K562 (cell line): ENCODE data around the gene PTPRR. TPM values are rescaled to one million over a fixed set of nuclear protein-coding genes. Genes with fewer than 3 reads are reported as not detected.

ENCODE experiments used
- ATAC-seq: fragments of 200-7000 bp; cut with Tn5 transposase; 3 replicates; pipeline ENCODE4 v1.9.1; 2020; ENCODE audit warnings: moderate library complexity
- BruUV-seq: library from RNA; stranded (reverse); fragments of 400-500 nt; replicated peaks from 2 replicates; lab custom pipeline; 2021; lab: Mats Ljungman, UMichigan
- CTCF ChIA-PET: fragments of 300-600 bp; formaldehyde crosslinking; extraction: SDS; loops from one replicate; lab custom pipeline; 2021; ENCODE audit warnings: low intra/inter-chr PET ratio; lab: Yijun Ruan, JAX
- POLR2A ChIA-PET: fragments of 300-600, 350-650 bp; sonication (Branson Sonifier 250); formaldehyde crosslinking; extraction: SDS; loops from one replicate; lab custom pipeline; 2021; ENCODE audit warnings: antibody characterized with exemption, inconsistent platforms; lab: Yijun Ruan, JAX
- DNase-seq, 4 experiments: peaks; one replicate each; pipeline versions ENCODE4 v3.0.0 to v3.0.0-alpha.2; 2011 to 2018; ENCODE audit warnings: low spot score in 3 of 4, mixed read lengths in 3 of 4; ENCODE audit errors: extremely low read depth in 1 of 4
- FAIRE-seq: peaks from 2 replicates; lab custom pipeline; 2011; peaks lifted over from hg19 to GRCh38; lab: Jason Lieb, UNC
- H2AFZ ChIP-seq: 2 replicates; pipeline ENCODE4 v1.6.0; 2011; ENCODE audit warnings: low read depth, low read length, control low read depth, inconsistent platforms
- H3K27ac ChIP-seq: fragments of 200-600 bp; 3 replicates; pipeline ENCODE4 v1.8.0; 2011; ENCODE audit warnings: low read depth, mild to moderate bottlenecking, control low read depth, inconsistent platforms, low read length, moderate library complexity, mixed read lengths; ENCODE audit errors: extremely low read depth
- H3K27me3 ChIP-seq, 2 experiments: fragments of 300-600 bp in 1 of 2; 2 replicates in 1 of 2; 3 replicates in 1 of 2; pipeline versions ENCODE4 v1.6.0 to v1.8.0; 2011; ENCODE audit warnings: inconsistent platforms in 2 of 2, low read length in 2 of 2, mild to moderate bottlenecking in 1 of 2, mixed read lengths in 1 of 2, moderate library complexity in 1 of 2; ENCODE audit not compliant: control insufficient read depth in 2 of 2, insufficient read depth in 2 of 2
- H3K36me3 ChIP-seq: fragments of 300-600 bp; 3 replicates; pipeline ENCODE4 v1.8.0; 2011; ENCODE audit warnings: mild to moderate bottlenecking, low read length, inconsistent platforms; ENCODE audit not compliant: control insufficient read depth, insufficient read depth
- H3K4me1 ChIP-seq, 2 experiments: fragments of 200-600 bp in 1 of 2; replicated peaks in 1 of 2; 2 replicates in 1 of 2; 3 replicates in 1 of 2; pipeline versions ENCODE4 v1.5.1 to v1.8.0; 2011; ENCODE audit warnings: inconsistent platforms in 2 of 2, low read length in 2 of 2, mild to moderate bottlenecking in 1 of 2, mixed read lengths in 1 of 2, moderate library complexity in 1 of 2; ENCODE audit not compliant: control insufficient read depth in 2 of 2, insufficient read depth in 2 of 2
- H3K4me2 ChIP-seq: 2 replicates; pipeline ENCODE4 v1.6.1; 2011; ENCODE audit warnings: low read length, control low read depth, inconsistent platforms, mixed read lengths; ENCODE audit not compliant: insufficient read depth
- H3K4me3 ChIP-seq: fragments of 200-600 bp; sonication (generic), shearing (Covaris generic); 2 replicates; pipeline ENCODE4 v1.5.1; 2016; ENCODE audit warnings: control low read depth, inconsistent platforms
- H3K79me2 ChIP-seq: fragments of 200-600 bp; 3 replicates; pipeline ENCODE4 v1.8.0; 2011; ENCODE audit warnings: low read length, inconsistent platforms; ENCODE audit not compliant: control insufficient read depth, insufficient read depth
- H3K9ac ChIP-seq, 2 experiments: 2 replicates each; pipeline versions ENCODE4 v1.6.0 to v1.6.1; 2011; ENCODE audit warnings: low read depth in 2 of 2, low read length in 2 of 2, control low read depth in 1 of 2, inconsistent platforms in 1 of 2, mild to moderate bottlenecking in 1 of 2, mixed read lengths in 1 of 2; ENCODE audit not compliant: insufficient read depth in 1 of 2
- H3K9me1 ChIP-seq: one replicate; pipeline ENCODE4 v1.6.0; 2011; ENCODE audit warnings: inconsistent platforms, mild to moderate bottlenecking, low read length, moderate library complexity; ENCODE audit not compliant: control insufficient read depth, insufficient read depth
- H3K9me3 ChIP-seq: replicated peaks from 2 replicates; pipeline ENCODE4 v1.5.1; 2011; ENCODE audit warnings: low read depth, low read length, inconsistent platforms; ENCODE audit not compliant: control insufficient read depth, insufficient read depth
- H4K20me1 ChIP-seq: replicated peaks from 2 replicates; pipeline ENCODE4 v1.6.1; 2011; ENCODE audit warnings: low read length, inconsistent platforms, mixed read lengths; ENCODE audit not compliant: control insufficient read depth, insufficient read depth
- CBFB ChIP-seq: sonication (generic); formaldehyde crosslinking; IDR thresholded peaks from 2 replicates; pipeline ENCODE4 v1.4.0; 2020; ENCODE audit warnings: mild to moderate bottlenecking, missing genetic modification reagents
- CHAMP1 ChIP-seq: fragments of 450-650 bp; IDR thresholded peaks from 2 replicates; pipeline ENCODE4 v1.6.1; 2016; ENCODE audit warnings: mild to moderate bottlenecking
- CTCF ChIP-seq, 3 experiments: IDR thresholded peaks in 2 of 3; conservative IDR thresholded peaks in 1 of 3; 2 replicates each; pipeline ENCODE4 v1.5.1; 2011 to 2012; ENCODE audit warnings: low read length in 3 of 3, mild to moderate bottlenecking in 3 of 3, control low read depth in 2 of 3, improper control_type of control experiment in 1 of 3, inconsistent platforms in 1 of 3, low read depth in 1 of 3, mixed read lengths in 1 of 3, moderate library complexity in 1 of 3; ENCODE audit not compliant: insufficient read depth in 2 of 3
- DACH1 ChIP-seq: fragments of 450-650 bp; IDR thresholded peaks from 2 replicates; pipeline ENCODE4 v1.6.1; 2018; ENCODE audit not compliant: partially characterized antibody
- NFE2L1 ChIP-seq: fragments of 450-650 bp; IDR thresholded peaks from 2 replicates; pipeline ENCODE4 v1.6.1; 2016; ENCODE audit warnings: missing genetic modification characterization, low read depth, mild to moderate bottlenecking, missing compliant biosample characterization, moderate library complexity, borderline replicate concordance
- POLR2A ChIP-seq: fragments of 450-650 bp; conservative IDR thresholded peaks from 2 replicates; pipeline ENCODE4 v1.6.1; 2016
- SMAD4 ChIP-seq: fragments of 250-450 bp; sonication (Bioruptor Pico); conservative IDR thresholded peaks from 2 replicates; pipeline ENCODE4 v1.8.0; 2021; ENCODE audit warnings: inconsistent platforms, mild to moderate bottlenecking, moderate library complexity
- TAF1 ChIP-seq: IDR thresholded peaks from 2 replicates; pipeline ENCODE4 v1.6.1; 2011; ENCODE audit warnings: mild to moderate bottlenecking, low read length, moderate library complexity; ENCODE audit not compliant: insufficient read depth, control insufficient read depth, severe bottlenecking; ENCODE audit errors: extremely low read depth
- TSHZ1 ChIP-seq: fragments of 250-450 bp; sonication (Bioruptor Pico); IDR thresholded peaks from 2 replicates; pipeline ENCODE4 v1.4.0; 2020; ENCODE audit warnings: mild to moderate bottlenecking, moderate library complexity
- ZNF395 ChIP-seq: fragments of 200-800 bp; sonication (Bioruptor generic); IDR thresholded peaks from 2 replicates; pipeline ENCODE4 v1.6.1; 2017; ENCODE audit warnings: missing genetic modification characterization, missing compliant biosample characterization
- WGBS: fragments of 100-300 bp; shearing (Covaris generic); methylation state at CpG from one replicate; pipeline ENCODE4 v1.1.6; 2016; ENCODE audit warnings: low coverage, mixed read lengths; ENCODE audit not compliant: insufficient coverage; ENCODE audit errors: missing lambda C conversion rate; 5-methylcytosine and 5-hydroxymethylcytosine counted together
- in situ Hi-C: fragments of 300-500 bp; cut with MboI; formaldehyde crosslinking; loops from 4 replicates; pipeline ENCODE4 v1.15.0; 2018; ENCODE audit warnings: inconsistent platforms, mixed read lengths
- intact Hi-C: fragments of 100-400 bp; cut with micrococcal nuclease; formaldehyde crosslinking; loops from 2 replicates; pipeline ENCODE4 v1.14.2; 2022
- polyA plus RNA-seq, 8 experiments: library from polyadenylated mRNA; depleted of rRNA in 4 of 8; stranded (reverse) in 5 of 8; unstranded in 3 of 8; fragments of >200 nt; fragmentation: Nextera tagmentation in 2 of 8; fragmentation: Illumina TruSeq in 1 of 8; extraction: Ambion mirVana in 2 of 8; extraction: Trizol in 1 of 8; gene quantifications; 2 replicates each; pipeline versions ENCODE4 v1.2.1 to v1.2.3, GENCODE V29; 2011 to 2014; ENCODE audit warnings: inconsistent platforms in 1 of 8, missing spikeins in 1 of 8
- total RNA-seq, 7 experiments: library from RNA; depleted of rRNA in 6 of 7; stranded (reverse); fragments of >200 nt in 6 of 7; fragmentation: Illumina TruSeq in 2 of 7; extraction: Trizol in 2 of 7; gene quantifications; 2 replicates each; pipeline versions ENCODE4 v1.2.1 to v1.2.3, GENCODE V29; 2011 to 2021; ENCODE audit warnings: low replicate concordance in 1 of 7

The PTPRR gene
- total and polyA plus RNA-seq, 9 of the 15 experiments (the other 6 are each of a cell fraction or from before 2014, with no cell fraction given) = 6.6 to 41.7 (median 12.3) TPM

GRCh38 chr12:70719672-70720420 is 200.7 kb downstream of the PTPRR start:
- no peak overlapping the region for H3K4me3 ChIP-seq
- DNase-seq = peak; percentile 37 to 57 (median 42)
- no peak overlapping the region for H3K9ac ChIP-seq
- intact Hi-C loops = loop anchor here (1.0 to 5.0 kb wide), 2 partner anchors 130 to 818 kb away; no protein-coding TSS in a partner anchor
- peak; percentile 89 for ATAC-seq
- peak; percentile 82 for FAIRE-seq
- no peaks in the 10 kb centered on the region for H3K9me1 ChIP-seq
- 34% methylated on average over 19 of the region's 19 CpGs for WGBS
- BruUV-seq = no TSS peak
- ChIA-PET CTCF (interaction anchor here (0.5 to 4.5 kb wide), 3 partner anchors 124 to 819 kb away, joined by 3 to 48 read pairs (median 4); no protein-coding TSS in a partner anchor), POLR2A (no interaction called here)
- H3K4me2 ChIP-seq = peak overlapping the region; percentile 23
- in situ Hi-C loops = loop anchor here (10.0 kb wide), 1 partner anchor 825 kb away; no protein-coding TSS in a partner anchor
- H3K4me1 ChIP-seq = no peaks in the 10 kb centered on the region; a peak in 1 of 5 replicates
- H3K27me3 ChIP-seq = no peaks in the 10 kb centered on the region
- no peaks in the 10 kb centered on the region for H4K20me1 ChIP-seq
- peak overlapping the region; percentile 60; the same call in 1 of the 2 replicates for H2AFZ ChIP-seq
- no peaks in the 10 kb centered on the region for H3K9me3 ChIP-seq
- no peaks in the 10 kb centered on the region for H3K36me3 ChIP-seq
- no peak overlapping the region for H3K27ac ChIP-seq
- H3K79me2 ChIP-seq = no peaks in the 10 kb centered on the region
- TF ChIP-seq CHAMP1 = 0 out of 2 replicates have a peak, but pooled peaks have one; percentile 38
- TF ChIP-seq CTCF (IDR thresholded peaks at IDR 0.05 in 2 of 3, conservative IDR thresholded peaks at IDR 0.05 in 1 of 3; ENCODE audit: insufficient read depth in 2 of 3, low read depth in 1 of 3, low read length in 3 of 3) = peak; percentile 90 to 94 (median 91)
- TF ChIP-seq SMAD4 (CRISPR knock-in tag) = peak; percentile 53
- TF ChIP-seq TSHZ1 = no peak
- TF ChIP-seq DACH1 = no peak
- TF ChIP-seq NFE2L1 (tag) = no peak
- no peak for TF ChIP-seq CBFB (CRISPR knock-in tag)
- no peak for TF ChIP-seq ZNF395
- no peak for TF ChIP-seq TAF1
- no peak for TF ChIP-seq POLR2A
